Hematopoietic multipotent progenitor cell treated with erythropoietin and hydrocortisone succinate and interleukin-3 and kit ligand, for 4 days (in vitro differentiated cells): ENCODE measurements around the gene RIC1.
"Not testable (repeated sequence)": the region's sequence is repeated elsewhere in the genome, so short reads cannot be mapped to it uniquely, and the experiment has no call there.

Experiments
- DNase-seq: peaks from one replicate; pipeline ENCODE4 v3.0.0-alpha.2; 2015

Gene RIC1

GRCh38 chr9:5683591-5683990 lies 54.7 kb downstream of the RIC1 start:
- DNase-seq, result not testable (repeated sequence)

GRCh38 chr9:5684101-5684500 lies 55.2 kb downstream of the RIC1 start:
- DNase-seq, result no peak

- DNase-seq, result peak; percentile 47
Observed at GRCh38 chr9:5688109-5688508, 59.2 kb downstream of the RIC1 start.

GRCh38 chr9:5690278-5690677 lies 61.4 kb downstream of the RIC1 start:
- DNase-seq, result no peak

GRCh38 chr9:5695860-5696259 lies 67.0 kb downstream of the RIC1 start:
- no peak for DNase-seq

GRCh38 chr9:5696884-5697283 lies 68.0 kb downstream of the RIC1 start:
- no peak for DNase-seq

GRCh38 chr9:5698004-5698403 lies 69.1 kb downstream of the RIC1 start:
- DNase-seq, result no peak

- DNase-seq, result no peak
Observed at GRCh38 chr9:5698810-5699556, 70.1 kb downstream of the RIC1 start.

GRCh38 chr9:5708414-5708813 lies 79.5 kb downstream of the RIC1 start:
- peak; percentile 38 for DNase-seq

- peak; percentile 15 for DNase-seq
Observed at GRCh38 chr9:5712651-5713390, 83.9 kb downstream of the RIC1 start.

- peak; percentile 28 for DNase-seq
Observed at GRCh38 chr9:5714501-5715401, 85.8 kb downstream of the RIC1 start.

- no peak for DNase-seq
Observed at GRCh38 chr9:5715548-5716127, 86.7 kb downstream of the RIC1 start.

GRCh38 chr9:5717434-5717833 lies 88.5 kb downstream of the RIC1 start:
- not testable (repeated sequence) for DNase-seq

- no peak for DNase-seq
Observed at GRCh38 chr9:5718296-5719032, 89.6 kb downstream of the RIC1 start.

- no peak for DNase-seq
Observed at GRCh38 chr9:5719100-5719926, 90.4 kb downstream of the RIC1 start.

- no peak for DNase-seq
Observed at GRCh38 chr9:5720151-5720550, 91.2 kb downstream of the RIC1 start.

GRCh38 chr9:5721279-5722087 lies 92.6 kb downstream of the RIC1 start:
- DNase-seq, result no peak

GRCh38 chr9:5722679-5723078 lies 93.8 kb downstream of the RIC1 start:
- DNase-seq, result not testable (repeated sequence)

GRCh38 chr9:5735072-5735471 lies 106.2 kb downstream of the RIC1 start:
- DNase-seq, result no peak
